NCI-H128 (cell line): Measurements from ENCODE around the gene OR10H5.
"Not testable (repeated sequence)": the region's sequence is repeated elsewhere in the genome, so short reads cannot be mapped to it uniquely, and the experiment has no call there.

Experiments used
- DNase-seq: peaks from one replicate; lab custom pipeline; 2025; ENCODE audit not compliant: unreplicated experiment; lab: John Stamatoyannopoulos, UW

The OR10H5 gene

DNA sequence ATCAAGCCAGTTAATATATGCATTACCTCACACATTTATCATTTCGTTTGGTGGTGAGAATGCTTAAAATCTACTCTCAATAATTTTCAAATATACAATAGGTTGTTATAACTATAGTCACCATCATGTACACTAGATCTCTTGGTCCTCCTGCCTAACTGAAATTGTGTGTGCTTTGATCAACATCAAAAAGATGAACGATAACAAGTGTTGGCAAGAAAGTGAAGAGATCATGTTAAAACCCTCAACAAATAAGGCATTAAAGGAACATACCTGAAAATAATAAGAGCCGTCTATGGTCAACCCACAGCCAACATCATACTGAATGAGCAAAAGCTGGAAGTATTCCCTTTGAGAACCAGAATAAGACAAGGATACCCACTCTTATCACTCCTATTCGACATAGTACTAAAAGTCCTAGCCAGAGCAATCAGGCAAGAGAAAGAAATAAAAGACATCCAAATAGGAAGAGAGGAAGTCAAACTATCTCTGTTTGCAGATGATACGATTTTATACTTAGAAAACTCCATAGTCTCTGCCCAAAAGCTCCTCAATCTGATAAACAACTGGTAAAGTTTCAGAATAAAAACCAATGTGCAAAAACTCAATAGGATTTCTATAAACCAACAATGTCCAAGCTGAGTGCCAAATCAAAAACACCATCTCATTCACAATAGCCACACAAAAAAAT, 55.9 kb downstream of the OR10H5 start:
- no peak for DNase-seq

DNA sequence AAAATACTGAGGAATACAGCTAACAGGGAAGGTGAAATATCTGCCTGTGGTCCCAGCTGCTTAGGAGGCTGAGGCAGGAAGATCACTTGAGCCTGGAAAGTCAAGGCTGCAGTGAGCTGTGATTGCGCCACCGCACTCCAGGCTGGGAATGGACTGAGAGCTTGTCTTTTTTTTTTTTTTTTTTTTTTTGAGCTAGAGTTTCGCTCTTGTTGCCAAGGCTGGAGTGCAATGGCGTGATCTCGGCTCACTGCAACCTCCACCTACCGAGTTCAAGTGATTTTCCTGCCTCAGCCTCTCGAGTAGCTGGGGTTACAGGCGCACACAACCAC, 56.4 kb downstream of the OR10H5 start:
- not testable (repeated sequence) for DNase-seq

DNA sequence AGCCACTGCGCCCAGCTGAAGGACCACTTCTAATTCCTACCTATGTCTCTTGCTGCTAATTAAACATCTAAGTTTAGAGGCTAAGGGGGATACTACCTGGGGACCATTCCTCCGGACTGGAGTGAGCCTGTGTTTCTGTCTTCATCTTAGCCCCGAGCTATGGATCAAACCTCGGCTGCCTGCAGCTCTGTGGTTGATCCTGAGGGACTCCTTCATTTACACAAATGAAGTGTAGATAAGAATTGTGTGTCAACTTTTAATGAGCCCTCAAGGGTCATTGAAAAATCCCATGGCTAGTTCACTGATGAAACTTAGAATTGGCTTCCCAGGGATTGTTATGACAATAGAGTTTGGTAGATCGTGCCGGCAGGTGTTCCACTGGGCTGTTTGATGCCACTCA, 59.5 kb downstream of the OR10H5 start:
- DNase-seq, result no peak

DNA sequence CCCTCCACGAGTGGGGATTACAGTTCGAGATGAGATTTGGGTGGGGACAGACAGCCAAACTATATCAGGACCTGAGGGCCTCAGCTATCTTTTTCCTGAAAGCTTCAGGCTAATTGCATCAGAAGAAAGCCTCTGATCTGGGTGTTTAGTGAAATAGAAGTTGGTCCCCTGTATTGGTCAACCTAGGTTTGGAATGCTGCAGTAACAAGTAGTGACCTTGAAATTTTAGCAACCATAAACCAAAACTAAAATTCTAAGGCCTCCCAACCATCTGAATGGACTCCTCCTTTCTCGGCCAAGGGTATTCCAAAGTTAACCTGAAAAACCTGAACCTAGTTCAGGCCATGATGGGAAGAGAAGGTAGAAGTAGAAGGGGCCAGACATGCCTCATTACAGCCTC, 62.9 kb downstream of the OR10H5 start:
- no peak for DNase-seq
